ENCODE data around the gene SLBP.

DNA sequence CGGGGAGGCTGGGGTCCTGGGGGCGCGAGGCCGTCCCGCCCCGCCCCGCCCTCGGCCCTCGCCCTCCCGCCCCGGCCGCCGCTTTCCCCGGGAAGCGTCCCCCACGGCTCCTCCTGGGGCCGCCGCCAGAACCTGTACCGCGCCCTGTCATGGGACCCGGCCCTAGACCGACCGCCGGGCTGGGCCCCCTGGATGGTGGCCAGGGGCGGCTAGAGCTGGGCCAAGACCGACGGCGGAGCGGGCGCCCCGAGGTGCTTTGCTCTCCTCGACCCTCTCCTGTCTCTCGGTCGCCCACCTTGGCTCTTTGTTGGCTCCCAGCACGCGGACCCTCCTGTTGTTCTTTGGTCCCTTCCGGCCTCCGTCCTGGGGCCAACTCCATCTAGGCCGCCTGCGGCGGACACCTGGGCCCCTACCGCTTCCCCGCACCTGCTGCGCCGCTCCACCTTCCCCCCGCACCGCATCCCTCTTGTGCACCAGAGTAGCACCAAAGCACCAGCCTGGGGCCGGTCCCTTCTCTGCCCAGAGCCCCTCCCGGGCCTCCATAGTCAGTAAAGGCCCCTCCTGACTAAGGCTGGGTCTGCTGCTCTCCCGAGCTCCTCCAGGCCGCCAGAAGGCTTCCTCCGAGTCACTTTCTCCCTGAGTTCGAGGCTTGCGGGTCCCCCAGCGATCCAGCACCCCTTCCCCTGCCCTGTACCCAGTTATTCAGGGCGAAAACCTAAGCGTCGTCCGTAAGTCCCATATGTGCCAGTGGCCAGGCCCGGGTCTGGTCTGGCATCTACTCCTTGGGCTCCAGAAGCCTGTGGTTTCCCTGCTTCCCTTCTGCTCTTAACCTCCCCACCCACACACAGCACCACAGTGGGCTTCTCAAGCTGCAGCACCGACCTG, 9.8 kb upstream of the SLBP start:
- TF ChIP-seq, protein P1, sequence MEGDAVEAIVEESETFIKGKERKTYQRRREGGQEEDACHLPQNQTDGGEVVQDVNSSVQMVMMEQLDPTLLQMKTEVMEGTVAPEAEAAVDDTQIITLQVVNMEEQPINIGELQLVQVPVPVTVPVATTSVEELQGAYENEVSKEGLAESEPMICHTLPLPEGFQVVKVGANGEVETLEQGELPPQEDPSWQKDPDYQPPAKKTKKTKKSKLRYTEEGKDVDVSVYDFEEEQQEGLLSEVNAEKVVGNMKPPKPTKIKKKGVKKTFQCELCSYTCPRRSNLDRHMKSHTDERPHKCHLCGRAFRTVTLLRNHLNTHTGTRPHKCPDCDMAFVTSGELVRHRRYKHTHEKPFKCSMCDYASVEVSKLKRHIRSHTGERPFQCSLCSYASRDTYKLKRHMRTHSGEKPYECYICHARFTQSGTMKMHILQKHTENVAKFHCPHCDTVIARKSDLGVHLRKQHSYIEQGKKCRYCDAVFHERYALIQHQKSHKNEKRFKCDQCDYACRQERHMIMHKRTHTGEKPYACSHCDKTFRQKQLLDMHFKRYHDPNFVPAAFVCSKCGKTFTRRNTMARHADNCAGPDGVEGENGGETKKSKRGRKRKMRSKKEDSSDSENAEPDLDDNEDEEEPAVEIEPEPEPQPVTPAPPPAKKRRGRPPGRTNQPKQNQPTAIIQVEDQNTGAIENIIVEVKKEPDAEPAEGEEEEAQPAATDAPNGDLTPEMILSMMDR (conservative IDR thresholded peaks at IDR 0.05) = no peak
- peak; percentile 33; the same call in 1 of the 2 replicates for TF ChIP-seq ZFX (IDR thresholded peaks at IDR 0.05)
